ENCODE measurements around the gene LRTM1. TPM values are rescaled to one million over a fixed set of nuclear protein-coding genes. Genes with fewer than 3 reads are reported as not detected.

The LRTM1 gene
- total RNA-seq, 1 experiment from 2014 or later = not detected

DNA sequence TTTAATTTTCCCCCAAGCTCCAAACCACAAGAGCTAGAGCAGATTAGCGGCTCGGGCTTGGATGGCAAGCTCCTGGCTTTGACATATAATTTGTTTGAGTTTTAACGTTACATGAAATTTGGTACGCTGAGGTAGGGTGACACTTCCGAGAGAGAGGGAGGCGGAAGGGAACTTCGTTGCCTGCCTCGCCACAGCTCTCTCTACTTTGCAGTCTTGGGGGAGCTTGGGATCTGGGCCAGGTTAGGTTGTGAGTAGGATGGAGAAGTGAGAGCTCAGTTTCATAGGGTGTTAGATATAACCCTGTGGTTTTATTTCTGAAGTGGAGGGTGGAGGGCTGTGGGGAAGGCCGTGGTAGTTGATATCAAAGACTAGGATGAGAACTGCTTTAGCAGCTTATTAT, 39.7 kb downstream of the LRTM1 start:
- no peak overlapping the region for H3K4me2 ChIP-seq (ENCODE audit: low read length)
- BruUV-seq (replicated peaks) = no TSS peak
- DNase-seq (ENCODE audit: low read depth, low spot score) (no peak), ATAC-seq (no peak)
- no peak overlapping the region for H3K9ac ChIP-seq (ENCODE audit: low read length)
- H4K20me1 ChIP-seq (ENCODE audit: insufficient read depth) = no peaks in the 10 kb centered on the region
- H3K36me3 ChIP-seq (ENCODE audit: control insufficient read depth in 1 of 2, insufficient read depth in 2 of 2, low read length in 2 of 2) = no peaks in the 10 kb centered on the region
- CTCF ChIA-PET = no interaction called here
- intact Hi-C loops (cut with micrococcal nuclease) = no loop called here
- no peaks in the 10 kb centered on the region for H3K79me2 ChIP-seq (ENCODE audit: insufficient read depth, low read length)
- POLR2A ChIA-PET = no interaction called here
- H3K27ac ChIP-seq (ENCODE audit: low read depth, low read length) = no peak overlapping the region
- H3K9me2 ChIP-seq (ENCODE audit: insufficient read depth) = no peaks in the 10 kb centered on the region
- TF ChIP-seq YY1 (IDR thresholded peaks at IDR 0.05; ENCODE audit: extremely low read depth, insufficient replicate concordance, low read depth, low read length) (no peak), POLR2AphosphoS5 (IDR thresholded peaks at IDR 0.05; ENCODE audit: low read depth, low read length) (no peak), ELF1 (IDR thresholded peaks at IDR 0.05; ENCODE audit: borderline replicate concordance, low read depth) (no peak), POLR2A (IDR thresholded peaks at IDR 0.05; ENCODE audit: borderline replicate concordance, extremely low read depth, insufficient read depth, insufficient read length) (no peak), SP1 (IDR thresholded peaks at IDR 0.05; ENCODE audit: low read depth) (no peak), CBX3 (IDR thresholded peaks at IDR 0.05; ENCODE audit: low read depth) (no peak), CEBPB (IDR thresholded peaks at IDR 0.05; ENCODE audit: low read depth) (no peak), ZFX (IDR thresholded peaks at IDR 0.05) (no peak), TCF7L2 (IDR thresholded peaks at IDR 0.05; ENCODE audit: borderline replicate concordance, extremely low read depth, insufficient read depth, insufficient read length) (no peak), FOSL1 (IDR thresholded peaks at IDR 0.05; ENCODE audit: low read depth) (no peak)
- TF ChIP-seq, protein P1, sequence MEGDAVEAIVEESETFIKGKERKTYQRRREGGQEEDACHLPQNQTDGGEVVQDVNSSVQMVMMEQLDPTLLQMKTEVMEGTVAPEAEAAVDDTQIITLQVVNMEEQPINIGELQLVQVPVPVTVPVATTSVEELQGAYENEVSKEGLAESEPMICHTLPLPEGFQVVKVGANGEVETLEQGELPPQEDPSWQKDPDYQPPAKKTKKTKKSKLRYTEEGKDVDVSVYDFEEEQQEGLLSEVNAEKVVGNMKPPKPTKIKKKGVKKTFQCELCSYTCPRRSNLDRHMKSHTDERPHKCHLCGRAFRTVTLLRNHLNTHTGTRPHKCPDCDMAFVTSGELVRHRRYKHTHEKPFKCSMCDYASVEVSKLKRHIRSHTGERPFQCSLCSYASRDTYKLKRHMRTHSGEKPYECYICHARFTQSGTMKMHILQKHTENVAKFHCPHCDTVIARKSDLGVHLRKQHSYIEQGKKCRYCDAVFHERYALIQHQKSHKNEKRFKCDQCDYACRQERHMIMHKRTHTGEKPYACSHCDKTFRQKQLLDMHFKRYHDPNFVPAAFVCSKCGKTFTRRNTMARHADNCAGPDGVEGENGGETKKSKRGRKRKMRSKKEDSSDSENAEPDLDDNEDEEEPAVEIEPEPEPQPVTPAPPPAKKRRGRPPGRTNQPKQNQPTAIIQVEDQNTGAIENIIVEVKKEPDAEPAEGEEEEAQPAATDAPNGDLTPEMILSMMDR (IDR thresholded peaks at IDR 0.05 in 2 of 3, conservative IDR thresholded peaks at IDR 0.05 in 1 of 3; ENCODE audit: borderline replicate concordance in 1 of 3, insufficient read depth in 1 of 3, low read depth in 2 of 3, low read length in 2 of 3) = no peak
- TF ChIP-seq, protein P2, sequence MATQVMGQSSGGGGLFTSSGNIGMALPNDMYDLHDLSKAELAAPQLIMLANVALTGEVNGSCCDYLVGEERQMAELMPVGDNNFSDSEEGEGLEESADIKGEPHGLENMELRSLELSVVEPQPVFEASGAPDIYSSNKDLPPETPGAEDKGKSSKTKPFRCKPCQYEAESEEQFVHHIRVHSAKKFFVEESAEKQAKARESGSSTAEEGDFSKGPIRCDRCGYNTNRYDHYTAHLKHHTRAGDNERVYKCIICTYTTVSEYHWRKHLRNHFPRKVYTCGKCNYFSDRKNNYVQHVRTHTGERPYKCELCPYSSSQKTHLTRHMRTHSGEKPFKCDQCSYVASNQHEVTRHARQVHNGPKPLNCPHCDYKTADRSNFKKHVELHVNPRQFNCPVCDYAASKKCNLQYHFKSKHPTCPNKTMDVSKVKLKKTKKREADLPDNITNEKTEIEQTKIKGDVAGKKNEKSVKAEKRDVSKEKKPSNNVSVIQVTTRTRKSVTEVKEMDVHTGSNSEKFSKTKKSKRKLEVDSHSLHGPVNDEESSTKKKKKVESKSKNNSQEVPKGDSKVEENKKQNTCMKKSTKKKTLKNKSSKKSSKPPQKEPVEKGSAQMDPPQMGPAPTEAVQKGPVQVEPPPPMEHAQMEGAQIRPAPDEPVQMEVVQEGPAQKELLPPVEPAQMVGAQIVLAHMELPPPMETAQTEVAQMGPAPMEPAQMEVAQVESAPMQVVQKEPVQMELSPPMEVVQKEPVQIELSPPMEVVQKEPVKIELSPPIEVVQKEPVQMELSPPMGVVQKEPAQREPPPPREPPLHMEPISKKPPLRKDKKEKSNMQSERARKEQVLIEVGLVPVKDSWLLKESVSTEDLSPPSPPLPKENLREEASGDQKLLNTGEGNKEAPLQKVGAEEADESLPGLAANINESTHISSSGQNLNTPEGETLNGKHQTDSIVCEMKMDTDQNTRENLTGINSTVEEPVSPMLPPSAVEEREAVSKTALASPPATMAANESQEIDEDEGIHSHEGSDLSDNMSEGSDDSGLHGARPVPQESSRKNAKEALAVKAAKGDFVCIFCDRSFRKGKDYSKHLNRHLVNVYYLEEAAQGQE (IDR thresholded peaks at IDR 0.05; ENCODE audit: low read depth) = no peak
- TF ChIP-seq, protein P3, sequence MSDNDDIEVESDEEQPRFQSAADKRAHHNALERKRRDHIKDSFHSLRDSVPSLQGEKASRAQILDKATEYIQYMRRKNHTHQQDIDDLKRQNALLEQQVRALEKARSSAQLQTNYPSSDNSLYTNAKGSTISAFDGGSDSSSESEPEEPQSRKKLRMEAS (IDR thresholded peaks at IDR 0.05) = no peak
- TF ChIP-seq, protein P4, sequence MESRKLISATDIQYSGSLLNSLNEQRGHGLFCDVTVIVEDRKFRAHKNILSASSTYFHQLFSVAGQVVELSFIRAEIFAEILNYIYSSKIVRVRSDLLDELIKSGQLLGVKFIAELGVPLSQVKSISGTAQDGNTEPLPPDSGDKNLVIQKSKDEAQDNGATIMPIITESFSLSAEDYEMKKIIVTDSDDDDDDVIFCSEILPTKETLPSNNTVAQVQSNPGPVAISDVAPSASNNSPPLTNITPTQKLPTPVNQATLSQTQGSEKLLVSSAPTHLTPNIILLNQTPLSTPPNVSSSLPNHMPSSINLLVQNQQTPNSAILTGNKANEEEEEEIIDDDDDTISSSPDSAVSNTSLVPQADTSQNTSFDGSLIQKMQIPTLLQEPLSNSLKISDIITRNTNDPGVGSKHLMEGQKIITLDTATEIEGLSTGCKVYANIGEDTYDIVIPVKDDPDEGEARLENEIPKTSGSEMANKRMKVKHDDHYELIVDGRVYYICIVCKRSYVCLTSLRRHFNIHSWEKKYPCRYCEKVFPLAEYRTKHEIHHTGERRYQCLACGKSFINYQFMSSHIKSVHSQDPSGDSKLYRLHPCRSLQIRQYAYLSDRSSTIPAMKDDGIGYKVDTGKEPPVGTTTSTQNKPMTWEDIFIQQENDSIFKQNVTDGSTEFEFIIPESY (IDR thresholded peaks at IDR 0.05; ENCODE audit: extremely low read depth, insufficient replicate concordance, low read length) = no peak
- no peak overlapping the region for H3K4me3 ChIP-seq (replicated peaks in 1 of 2; ENCODE audit: low read depth in 1 of 2, low read length in 2 of 2)
- no peaks in the 10 kb centered on the region for H3K4me1 ChIP-seq (ENCODE audit: control insufficient read depth in 1 of 2, insufficient read depth in 2 of 2, low read length in 2 of 2)
- RAD21 ChIA-PET (ENCODE audit: low non-redundant PET in 1 of 2, low total read pairs in 2 of 2, uncharacterized antibody in 2 of 2, unreplicated experiment in 2 of 2) = no interaction called here
- no peaks in the 10 kb centered on the region for H3K27me3 ChIP-seq (ENCODE audit: insufficient read depth, low read length)
- H2AFZ ChIP-seq (ENCODE audit: low read depth, low read length, poor library complexity, severe bottlenecking) = no peak overlapping the region
- peaks cover 0 to 11% of the 10 kb centered on the region in 2 experiments; a peak in 1 of 4 replicates for H3K9me3 ChIP-seq (ENCODE audit: control insufficient read depth in 1 of 2, insufficient read depth in 1 of 2, low read depth in 1 of 2, low read length in 2 of 2)

Data from HCT116 (cell line).